HFFc6 (cell line): Measurements from ENCODE around the gene CSK. TPM values are rescaled to one million over a fixed set of nuclear protein-coding genes. Genes with fewer than 3 reads are reported as not detected.

ENCODE experiments used
- DNase-seq: peaks from one replicate; pipeline ENCODE4 v3.0.0-alpha.2; 2018
- H3K27ac Mint-ChIP-seq: 2 replicates; pipeline ENCODE4 v1.8.0; 2020; ENCODE audit warnings: mild to moderate bottlenecking, mixed read lengths
- H3K27me3 Mint-ChIP-seq: 2 replicates; pipeline ENCODE4 v1.8.0; 2021; ENCODE audit warnings: mild to moderate bottlenecking, moderate library complexity, mixed read lengths; ENCODE audit not compliant: insufficient read depth
- H3K36me3 Mint-ChIP-seq: 2 replicates; pipeline ENCODE4 v1.8.0; 2021; ENCODE audit warnings: low read depth, mixed read lengths
- H3K4me1 Mint-ChIP-seq: 2 replicates; pipeline ENCODE4 v1.8.0; 2020; ENCODE audit warnings: low read depth, mixed read lengths
- H3K4me3 Mint-ChIP-seq: 2 replicates; pipeline ENCODE4 v1.8.0; 2020; ENCODE audit warnings: mild to moderate bottlenecking, moderate library complexity, mixed read lengths
- H3K9me3 Mint-ChIP-seq: 2 replicates; pipeline ENCODE4 v1.8.0; 2020; ENCODE audit warnings: mild to moderate bottlenecking, mixed read lengths
- CTCF ChIP-seq: fragments of 200-600 bp; sonication (generic); IDR thresholded peaks from 2 replicates; pipeline ENCODE4 v1.5.0; 2021; ENCODE audit warnings: antibody characterized with exemption, mild to moderate bottlenecking
- total RNA-seq, 6 experiments: library from RNA; stranded (reverse); fragmentation: NEBNext Ultra II Directional; extraction: Animal tissue kit (Norgen Biotek cat#: 25700); gene quantifications; 2 replicates in 1 of 6; 3 replicates in 5 of 6; pipeline ENCODE4 v1.2.3, GENCODE V29; 2021

CSK gene
- total RNA-seq, 6 experiments from 2014 or later = 48.8 to 59.0 (median 53.3) TPM

- TF ChIP-seq CTCF = no peak
- Mint-ChIP-seq H3K4me3 (no peak overlapping the region), H3K36me3 (peaks cover 10% of the 10 kb centered on the region; the same call in 1 of the 2 replicates), H3K4me1 (peaks cover 17% of the 10 kb centered on the region; the same call in 1 of the 2 replicates), H3K27ac (no peak overlapping the region), H3K9me3 (no peaks in the 10 kb centered on the region), H3K27me3 (no peaks in the 10 kb centered on the region; the same call in 1 of the 2 replicates)
- no peak for DNase-seq
These were observed 62.7 kb downstream of the CSK start for GRCh38 chr15:74844319-74845207.

DNA sequence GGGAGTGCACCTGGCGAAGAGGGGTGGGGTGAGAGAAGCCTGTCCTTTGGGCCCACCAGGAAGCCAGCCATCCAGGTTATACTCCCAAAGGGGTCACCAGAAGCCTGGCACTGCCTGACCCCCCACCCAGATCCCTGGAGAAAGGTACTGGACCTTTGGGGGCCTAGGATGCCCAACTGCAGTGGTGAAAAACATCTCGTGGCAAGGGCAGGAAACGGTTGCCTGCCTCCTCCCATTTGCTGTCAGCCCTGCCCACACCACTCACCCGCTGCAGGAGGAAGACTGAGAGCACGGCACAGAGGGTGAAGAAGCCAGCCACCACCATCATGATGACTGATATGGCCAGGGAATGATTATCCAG, 63.3 kb downstream of the CSK start:
- Mint-ChIP-seq H3K4me1 (peaks cover 17% of the 10 kb centered on the region; the same call in 1 of the 2 replicates), H3K4me3 (no peak overlapping the region), H3K36me3 (peaks cover 10% of the 10 kb centered on the region; the same call in 1 of the 2 replicates), H3K9me3 (no peaks in the 10 kb centered on the region), H3K27ac (no peak overlapping the region), H3K27me3 (no peaks in the 10 kb centered on the region; the same call in 1 of the 2 replicates)
- no peak for DNase-seq
- no peak for TF ChIP-seq CTCF

GRCh38 chr15:74845581-74845980, 63.7 kb downstream of the CSK start:
- Mint-ChIP-seq H3K27ac (no peak overlapping the region), H3K4me1 (peaks cover 17% of the 10 kb centered on the region; the same call in 1 of the 2 replicates), H3K9me3 (no peaks in the 10 kb centered on the region), H3K27me3 (no peaks in the 10 kb centered on the region; the same call in 1 of the 2 replicates), H3K4me3 (no peak overlapping the region), H3K36me3 (peaks cover 10% of the 10 kb centered on the region; the same call in 1 of the 2 replicates)
- no peak for TF ChIP-seq CTCF
- no peak for DNase-seq

- no peak overlapping the region for H3K27ac Mint-ChIP-seq
- TF ChIP-seq CTCF = no peak
- no peaks in the 10 kb centered on the region; the same call in 1 of the 2 replicates for H3K27me3 Mint-ChIP-seq
- peaks cover 10% of the 10 kb centered on the region; the same call in 1 of the 2 replicates for H3K36me3 Mint-ChIP-seq
- no peak for DNase-seq
- no peaks in the 10 kb centered on the region for H3K9me3 Mint-ChIP-seq
- H3K4me3 Mint-ChIP-seq = no peak overlapping the region
- H3K4me1 Mint-ChIP-seq = peaks cover 6% of the 10 kb centered on the region; the same call in 1 of the 2 replicates
These were observed 65.6 kb downstream of the CSK start for GRCh38 chr15:74847432-74847831.

- Mint-ChIP-seq H3K4me1 (no peaks in the 10 kb centered on the region), H3K4me3 (no peak overlapping the region), H3K27me3 (no peaks in the 10 kb centered on the region), H3K27ac (no peak overlapping the region), H3K36me3 (peaks cover 10% of the 10 kb centered on the region; the same call in 1 of the 2 replicates), H3K9me3 (no peaks in the 10 kb centered on the region)
- no peak for TF ChIP-seq CTCF
- no peak for DNase-seq
These were observed 68.5 kb downstream of the CSK start for GRCh38 chr15:74850393-74850792.
